GM12878 (cell line): ENCODE results near the gene PPP1CC. TPM values are rescaled to one million over a fixed set of nuclear protein-coding genes. Genes with fewer than 3 reads are reported as not detected.
"Not testable (repeated sequence)": the region's sequence is repeated elsewhere in the genome, so short reads cannot be mapped to it uniquely, and the experiment has no call there.

Experiments used
- ATAC-seq: fragments of 200-7000 bp; cut with Tn5 transposase; 3 replicates; pipeline ENCODE4 v1.9.1; 2020; ENCODE audit warnings: mild to moderate bottlenecking, moderate library complexity
- BruUV-seq: library from RNA; stranded (reverse); fragments of 400-500 nt; replicated peaks from 2 replicates; lab custom pipeline; 2021; lab: Mats Ljungman, UMichigan
- CTCF ChIA-PET: fragments of 300-600 bp; sonication (Branson Sonifier 250); formaldehyde crosslinking; extraction: SDS; loops from one replicate; lab custom pipeline; 2021; ENCODE audit warnings: inconsistent platforms; lab: Yijun Ruan, JAX
- POLR2A ChIA-PET: fragments of 350-600 bp; formaldehyde crosslinking; extraction: SDS; loops from one replicate; lab custom pipeline; 2021; ENCODE audit warnings: inconsistent platforms; lab: Charles Lee
- RAD21 ChIA-PET: fragments of 300-600 bp; sonication (Branson Sonifier 250); formaldehyde crosslinking; loops from one replicate; lab custom pipeline; 2023; ENCODE audit warnings: antibody characterized with exemption; ENCODE audit not compliant: unreplicated experiment; lab: Charles Lee
- SMC1A ChIA-PET: fragments of 300-600 bp; sonication (Branson Sonifier 250); formaldehyde crosslinking; loops from one replicate; lab custom pipeline; 2023; ENCODE audit not compliant: unreplicated experiment, uncharacterized antibody; lab: Charles Lee
- DNase-seq: peaks from one replicate; pipeline ENCODE4 v3.0.0-alpha.2; 2011; ENCODE audit warnings: low read depth, low spot score
- FAIRE-seq: peaks from 3 replicates; lab custom pipeline; 2011; peaks lifted over from hg19 to GRCh38; lab: Jason Lieb, UNC
- H2AFZ ChIP-seq: 2 replicates; pipeline ENCODE4 v1.6.0; 2011; ENCODE audit warnings: low read depth, low read length, control low read depth; ENCODE audit not compliant: control insufficient read depth
- H3K27ac ChIP-seq: 2 replicates; pipeline ENCODE4 v1.5.1; 2011; ENCODE audit warnings: control low read depth; ENCODE audit not compliant: control insufficient read depth, insufficient read depth
- H3K27me3 ChIP-seq, 2 experiments: replicated peaks in 1 of 2; 2 replicates each; pipeline versions ENCODE4 v1.6.0 to v1.6.1; 2011; ENCODE audit warnings: low read length in 1 of 2; ENCODE audit not compliant: control insufficient read depth in 2 of 2, insufficient read depth in 2 of 2
- H3K36me3 ChIP-seq, 2 experiments: 2 replicates each; pipeline ENCODE4 v1.5.1; 2011; ENCODE audit warnings: low read length in 1 of 2; ENCODE audit not compliant: control insufficient read depth in 2 of 2, insufficient read depth in 2 of 2
- H3K4me1 ChIP-seq: 2 replicates; pipeline ENCODE4 v1.6.1; 2011; ENCODE audit warnings: mild to moderate bottlenecking, low read length, moderate library complexity, mixed read lengths; ENCODE audit not compliant: control insufficient read depth, insufficient read depth
- H3K4me2 ChIP-seq: 2 replicates; pipeline ENCODE4 v1.6.0; 2011; ENCODE audit warnings: control low read depth; ENCODE audit not compliant: control insufficient read depth, insufficient read depth
- H3K4me3 ChIP-seq: fragments of 200-600 bp; sonication (generic); 2 replicates; pipeline ENCODE4 v1.5.1; 2016
- H3K79me2 ChIP-seq: 2 replicates; pipeline ENCODE4 v1.6.0; 2011; ENCODE audit warnings: low read length; ENCODE audit not compliant: control insufficient read depth, insufficient read depth
- H3K9ac ChIP-seq: 2 replicates; pipeline ENCODE4 v1.8.0; 2011; ENCODE audit warnings: low read length, control low read depth, mixed read lengths; ENCODE audit not compliant: control insufficient read depth, insufficient read depth
- H3K9me3 ChIP-seq: replicated peaks from 3 replicates; pipeline ENCODE4 v1.5.1; 2011; ENCODE audit warnings: mild to moderate bottlenecking, low read length; ENCODE audit not compliant: control insufficient read depth, insufficient read depth
- H4K20me1 ChIP-seq: 2 replicates; pipeline ENCODE4 v1.6.0; 2011; ENCODE audit not compliant: control insufficient read depth, insufficient read depth
- FOXK2 ChIP-seq: fragments of 450-650 bp; IDR thresholded peaks from 2 replicates; pipeline ENCODE4 v1.6.1; 2017; ENCODE audit warnings: mild to moderate bottlenecking, moderate library complexity
- NRF1 ChIP-seq: conservative IDR thresholded peaks from 2 replicates; pipeline ENCODE4 v1.6.1; 2011; ENCODE audit warnings: mild to moderate bottlenecking, low read depth, low read length, improper control_type of control experiment
- POLR2A ChIP-seq: IDR thresholded peaks from 2 replicates; pipeline ENCODE4 v1.6.1; 2011; ENCODE audit warnings: low read depth, mild to moderate bottlenecking, low read length
- POLR2AphosphoS5 ChIP-seq: IDR thresholded peaks from 2 replicates; pipeline ENCODE4 v1.6.1; 2011; ENCODE audit warnings: mild to moderate bottlenecking, low read length, inconsistent platforms
- ZBTB40 ChIP-seq: fragments of 450-650 bp; IDR thresholded peaks from 2 replicates; pipeline ENCODE4 v1.6.1; 2016; ENCODE audit warnings: mild to moderate bottlenecking, moderate library complexity, borderline replicate concordance
- WGBS: methylation state at CpG from one replicate; pipeline ENCODE4 v1.1.6; 2016; ENCODE audit warnings: low lambda C conversion rate; ENCODE audit not compliant: insufficient replicate concordance, insufficient coverage; ENCODE audit errors: missing lambda C conversion rate; 5-methylcytosine and 5-hydroxymethylcytosine counted together
- in situ Hi-C: fragments of 300-500 bp; cut with MboI; formaldehyde crosslinking; loops from 9 replicates; pipeline ENCODE4 v1.14.3; 2018; ENCODE audit warnings: mixed read lengths
- intact Hi-C: fragments of 100-400 bp; cut with micrococcal nuclease; formaldehyde crosslinking; loops from one replicate; pipeline ENCODE4 v1.14.2; 2022; ENCODE audit not compliant: unreplicated experiment
- polyA plus RNA-seq, 11 experiments: library from polyadenylated mRNA; depleted of rRNA in 4 of 11; unstranded in 6 of 11; stranded (reverse) in 5 of 11; fragments of >200 nt; fragmentation: Nextera tagmentation in 4 of 11; fragmentation: Illumina TruSeq in 1 of 11; extraction: Ambion mirVana in 4 of 11; extraction: Trizol in 1 of 11; gene quantifications; 1 replicate in 1 of 11; 2 replicates in 10 of 11; pipeline versions ENCODE4 v1.2.1 to v1.2.3, GENCODE V29; 2011 to 2016; ENCODE audit warnings: inconsistent platforms in 2 of 11, missing spikeins in 2 of 11, low read depth in 1 of 11
- total RNA-seq, 4 experiments: library from RNA; depleted of rRNA in 3 of 4; stranded (reverse); fragments of >200 nt in 3 of 4; fragmentation: Illumina TruSeq in 1 of 4; extraction: Trizol in 1 of 4; gene quantifications; 2 replicates each; pipeline versions ENCODE4 v1.2.1 to v1.2.3, GENCODE V29; 2013 to 2021
- TF ChIP-seq, protein P1 (sequence below): fragments of 450-650 bp; formaldehyde crosslinking; IDR thresholded peaks from 2 replicates; pipeline ENCODE4 v1.5.0; 2022; ENCODE audit warnings: mild to moderate bottlenecking, missing genetic modification characterization

PPP1CC gene
- total and polyA plus RNA-seq, 10 of the 15 experiments (the other 5 are each of a cell fraction or from before 2014, with no cell fraction given): 64.4 to 279 (median 157) TPM

- TF ChIP-seq, protein P1, sequence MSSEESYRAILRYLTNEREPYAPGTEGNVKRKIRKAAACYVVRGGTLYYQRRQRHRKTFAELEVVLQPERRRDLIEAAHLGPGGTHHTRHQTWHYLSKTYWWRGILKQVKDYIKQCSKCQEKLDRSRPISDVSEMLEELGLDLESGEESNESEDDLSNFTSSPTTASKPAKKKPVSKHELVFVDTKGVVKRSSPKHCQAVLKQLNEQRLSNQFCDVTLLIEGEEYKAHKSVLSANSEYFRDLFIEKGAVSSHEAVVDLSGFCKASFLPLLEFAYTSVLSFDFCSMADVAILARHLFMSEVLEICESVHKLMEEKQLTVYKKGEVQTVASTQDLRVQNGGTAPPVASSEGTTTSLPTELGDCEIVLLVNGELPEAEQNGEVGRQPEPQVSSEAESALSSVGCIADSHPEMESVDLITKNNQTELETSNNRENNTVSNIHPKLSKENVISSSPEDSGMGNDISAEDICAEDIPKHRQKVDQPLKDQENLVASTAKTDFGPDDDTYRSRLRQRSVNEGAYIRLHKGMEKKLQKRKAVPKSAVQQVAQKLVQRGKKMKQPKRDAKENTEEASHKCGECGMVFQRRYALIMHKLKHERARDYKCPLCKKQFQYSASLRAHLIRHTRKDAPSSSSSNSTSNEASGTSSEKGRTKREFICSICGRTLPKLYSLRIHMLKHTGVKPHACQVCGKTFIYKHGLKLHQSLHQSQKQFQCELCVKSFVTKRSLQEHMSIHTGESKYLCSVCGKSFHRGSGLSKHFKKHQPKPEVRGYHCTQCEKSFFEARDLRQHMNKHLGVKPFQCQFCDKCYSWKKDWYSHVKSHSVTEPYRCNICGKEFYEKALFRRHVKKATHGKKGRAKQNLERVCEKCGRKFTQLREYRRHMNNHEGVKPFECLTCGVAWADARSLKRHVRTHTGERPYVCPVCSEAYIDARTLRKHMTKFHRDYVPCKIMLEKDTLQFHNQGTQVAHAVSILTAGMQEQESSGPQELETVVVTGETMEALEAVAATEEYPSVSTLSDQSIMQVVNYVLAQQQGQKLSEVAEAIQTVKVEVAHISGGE (CRISPR knock-in tag): no peak
- no peak for TF ChIP-seq FOXK2
- no peak for TF ChIP-seq NRF1
Measured at GRCh38 chr12:110726028-110726427, 16.7 kb downstream of the PPP1CC start (continued).

DNA sequence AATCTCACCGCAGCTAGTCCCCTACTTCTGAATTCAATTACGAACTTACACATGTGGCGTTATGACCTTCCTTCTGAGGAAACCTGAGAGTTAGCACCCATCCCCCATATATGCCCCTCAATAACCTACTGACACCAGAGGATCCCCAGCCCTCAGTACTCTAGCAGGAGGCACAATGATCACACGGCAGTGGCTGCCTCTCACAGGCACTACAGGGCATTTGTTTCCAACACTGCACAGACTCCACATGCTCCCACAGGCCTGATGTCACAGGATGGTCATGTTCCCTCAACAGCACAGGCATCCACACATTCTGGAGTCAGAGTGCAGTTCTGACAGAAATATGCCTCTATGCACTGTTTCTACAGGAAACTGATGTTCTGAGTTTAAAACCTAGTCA, 17.4 kb downstream of the PPP1CC start:
- peaks cover 21 to 29% of the 10 kb centered on the region in 2 experiments for H3K36me3 ChIP-seq
- no peak overlapping the region for H3K4me2 ChIP-seq
- H3K9ac ChIP-seq: no peak overlapping the region
- intact Hi-C loops (no loop called here), in situ Hi-C loops (no loop called here)
- H2AFZ ChIP-seq: no peak overlapping the region
- POLR2A ChIA-PET: no interaction called here
- BruUV-seq: no TSS peak
- CTCF ChIA-PET: no interaction called here
- no peak overlapping the region for H3K27ac ChIP-seq
- SMC1A ChIA-PET: no interaction called here
- H3K4me1 ChIP-seq: peaks cover 15% of the 10 kb centered on the region
- TF ChIP-seq POLR2AphosphoS5 (peak; percentile 44; the same call in 1 of the 2 replicates), ZBTB40 (no peak), POLR2A (peak; percentile 37; the same call in 1 of the 2 replicates)
- H3K79me2 ChIP-seq: peaks cover 40% of the 10 kb centered on the region
- RAD21 ChIA-PET: no interaction called here
- peaks cover 2% of the 10 kb centered on the region; the same call in 1 of the 2 replicates for H4K20me1 ChIP-seq
- DNase-seq (no peak), FAIRE-seq (no peak), ATAC-seq (no peak)
- H3K27me3 ChIP-seq: no peaks in the 10 kb centered on the region
- WGBS: 99% methylated on average over 4 of the region's 4 CpGs
- no peaks in the 10 kb centered on the region for H3K9me3 ChIP-seq
- no peak overlapping the region for H3K4me3 ChIP-seq

- DNase-seq, H2AFZ ChIP-seq, RAD21 ChIA-PET, SMC1A ChIA-PET, H3K9ac ChIP-seq, CTCF ChIA-PET, H3K27ac ChIP-seq, H3K9me3 ChIP-seq, in situ Hi-C loops, POLR2A ChIA-PET, H3K4me2 ChIP-seq, H4K20me1 ChIP-seq, H3K27me3 ChIP-seq, ATAC-seq, FAIRE-seq, H3K4me3 ChIP-seq, intact Hi-C loops, BruUV-seq: not testable (repeated sequence)
- WGBS: 98% methylated on average over 3 of the region's 3 CpGs
- peaks cover 20 to 42% of the 10 kb centered on the region in 2 experiments for H3K36me3 ChIP-seq
- peaks cover 25% of the 10 kb centered on the region for H3K79me2 ChIP-seq
- H3K4me1 ChIP-seq: peaks cover 15% of the 10 kb centered on the region
Measured at GRCh38 chr12:110722892-110723291, 19.8 kb downstream of the PPP1CC start.
